Endothelial cell of umbilical vein (primary cell): Measurements from ENCODE around the gene CYBA. TPM values are rescaled to one million over a fixed set of nuclear protein-coding genes. Genes with fewer than 3 reads are reported as not detected.

Source experiments
- BruUV-seq: library from RNA; stranded (reverse); fragments of 400-500 nt; replicated peaks from 2 replicates; lab custom pipeline; 2021; lab: Mats Ljungman, UMichigan
- CTCF ChIA-PET: fragments of 300-600, 350-600 bp; sonication (Branson Sonifier 250); formaldehyde crosslinking; loops from one replicate; lab custom pipeline; 2021; ENCODE audit warnings: antibody characterized with exemption, inconsistent platforms; lab: Charles Lee
- POLR2A ChIA-PET: fragments of 300-600, 350-600 bp; sonication (Branson Sonifier 250); formaldehyde crosslinking; loops from one replicate; lab custom pipeline; 2021; ENCODE audit warnings: antibody characterized with exemption, inconsistent platforms; lab: Charles Lee
- DNase-seq: peaks from one replicate; pipeline ENCODE4 v3.0.0-alpha.2; 2011; ENCODE audit warnings: low read depth, low spot score
- FAIRE-seq: peaks from 2 replicates; lab custom pipeline; 2011; peaks lifted over from hg19 to GRCh38; lab: Jason Lieb, UNC
- H2AFZ ChIP-seq: 2 replicates; pipeline ENCODE4 v1.6.0; 2012; ENCODE audit warnings: low read depth, low read length, control low read depth, inconsistent platforms
- H3K27ac ChIP-seq: 2 replicates; pipeline ENCODE4 v1.5.1; 2011; ENCODE audit warnings: low read depth, mild to moderate bottlenecking, control low read depth, low read length, moderate library complexity; ENCODE audit not compliant: insufficient read depth
- H3K27me3 ChIP-seq, 2 experiments: 2 replicates each; pipeline versions ENCODE4 v1.6.0 to v1.6.1; 2011; ENCODE audit warnings: low read length in 2 of 2, mixed read lengths in 1 of 2; ENCODE audit not compliant: control insufficient read depth in 2 of 2, insufficient read depth in 2 of 2
- H3K36me3 ChIP-seq, 2 experiments: 2 replicates in 1 of 2; 3 replicates in 1 of 2; pipeline ENCODE4 v1.5.1; 2011; ENCODE audit warnings: low read length in 2 of 2, mild to moderate bottlenecking in 1 of 2, moderate library complexity in 1 of 2; ENCODE audit not compliant: control insufficient read depth in 2 of 2, insufficient read depth in 2 of 2; ENCODE audit errors: extremely low read depth in 1 of 2
- H3K4me1 ChIP-seq: 3 replicates; pipeline ENCODE4 v1.5.1; 2011; ENCODE audit warnings: mild to moderate bottlenecking, low read length; ENCODE audit not compliant: control insufficient read depth, insufficient read depth; ENCODE audit errors: extremely low read depth
- H3K4me2 ChIP-seq: 2 replicates; pipeline ENCODE4 v1.6.1; 2011; ENCODE audit warnings: low read length, control low read depth, mixed read lengths; ENCODE audit not compliant: insufficient read depth
- H3K4me3 ChIP-seq, 3 experiments: fragments of 200-600 bp in 1 of 3; sonication (generic), shearing (Covaris generic) in 1 of 3; replicated peaks in 1 of 3; 2 replicates each; pipeline ENCODE4 v1.5.1; 2011 to 2016; ENCODE audit warnings: control low read depth in 3 of 3, low read length in 3 of 3, mild to moderate bottlenecking in 2 of 3, inconsistent platforms in 1 of 3, low read depth in 1 of 3, moderate library complexity in 1 of 3; ENCODE audit not compliant: insufficient read depth in 1 of 3
- H3K79me2 ChIP-seq: 2 replicates; pipeline ENCODE4 v1.6.0; 2012; ENCODE audit warnings: low read length, inconsistent platforms; ENCODE audit not compliant: control insufficient read depth, insufficient read depth
- H3K9ac ChIP-seq: replicated peaks from 2 replicates; pipeline ENCODE3; 2011; ENCODE audit warnings: low read length, control low read depth; ENCODE audit not compliant: insufficient read depth; ENCODE audit errors: extremely low read depth
- H3K9me1 ChIP-seq: replicated peaks from 3 replicates; pipeline ENCODE4 v1.6.0; 2011; ENCODE audit warnings: mild to moderate bottlenecking, low read length; ENCODE audit not compliant: control insufficient read depth, insufficient read depth; ENCODE audit errors: extremely low read depth
- H3K9me3 ChIP-seq: replicated peaks from 2 replicates; pipeline ENCODE4 v1.5.1; 2012; ENCODE audit warnings: low read length, inconsistent platforms; ENCODE audit not compliant: control insufficient read depth, insufficient read depth
- H4K20me1 ChIP-seq: replicated peaks from 2 replicates; pipeline ENCODE3; 2011; ENCODE audit warnings: mild to moderate bottlenecking, low read length; ENCODE audit not compliant: control insufficient read depth, insufficient read depth; ENCODE audit errors: extremely low read depth
- CTCF ChIP-seq, 2 donors: IDR thresholded peaks; 1 replicate in 1 of 2; 2 replicates in 1 of 2; pipeline ENCODE4 v1.5.1; 2011; ENCODE audit warnings: low read length in 2 of 2, mild to moderate bottlenecking in 2 of 2, moderate library complexity in 2 of 2, control low read depth in 1 of 2, inconsistent platforms in 1 of 2, low read depth in 1 of 2; ENCODE audit not compliant: insufficient read depth in 1 of 2; ENCODE audit errors: extremely low read depth in 1 of 2
- EZH2 ChIP-seq: IDR thresholded peaks from 2 replicates; pipeline ENCODE4 v1.6.1; 2012; ENCODE audit warnings: borderline replicate concordance, low read depth, mild to moderate bottlenecking, moderate library complexity, low read length, inconsistent platforms; ENCODE audit not compliant: severe bottlenecking
- FOS ChIP-seq: IDR thresholded peaks from 2 replicates; pipeline ENCODE4 v1.6.1; 2011; ENCODE audit warnings: mild to moderate bottlenecking, low read length, moderate library complexity, borderline replicate concordance; ENCODE audit not compliant: insufficient read depth
- GATA2 ChIP-seq: IDR thresholded peaks from 2 replicates; pipeline ENCODE4 v1.7.0; 2011; ENCODE audit warnings: low read depth, mild to moderate bottlenecking, moderate library complexity, mixed read lengths, low read length; ENCODE audit not compliant: insufficient read length, insufficient read depth
- JUN ChIP-seq: IDR thresholded peaks from 2 replicates; pipeline ENCODE4 v1.6.1; 2011; ENCODE audit warnings: borderline replicate concordance, low read depth; ENCODE audit not compliant: insufficient read length, insufficient read depth
- MAX ChIP-seq: IDR thresholded peaks from 2 replicates; pipeline ENCODE4 v1.6.1; 2011; ENCODE audit not compliant: insufficient read depth, insufficient read length
- MYC ChIP-seq: IDR thresholded peaks from one replicate; pipeline ENCODE4 v1.6.1; 2011; ENCODE audit warnings: mild to moderate bottlenecking, low read depth, low read length
- POLR2A ChIP-seq: IDR thresholded peaks from 2 replicates; pipeline ENCODE4 v1.6.1; 2012; ENCODE audit warnings: low read depth, mild to moderate bottlenecking, control low read depth, low read length
- POLR2AphosphoS5 ChIP-seq: IDR thresholded peaks from 2 replicates; pipeline ENCODE4 v1.6.1; 2012; ENCODE audit warnings: low read depth, mild to moderate bottlenecking, control low read depth, low read length, moderate library complexity; ENCODE audit not compliant: insufficient read depth
- dilution Hi-C: fragments of 300-500 bp; cut with MboI; formaldehyde crosslinking; loops from one replicate; pipeline ENCODE4 v1.15.0; 2019; ENCODE audit warnings: low sequenced_read_pairs; ENCODE audit not compliant: extremely low pct_ligation_motif_present
- intact Hi-C: fragments of 100-400 bp; cut with micrococcal nuclease; formaldehyde crosslinking; loops from one replicate; pipeline ENCODE4 v1.10.0; 2022
- polyA plus RNA-seq, 4 experiments: library from polyadenylated mRNA; depleted of rRNA in 3 of 4; stranded (reverse) in 3 of 4; unstranded in 1 of 4; fragments of >200 nt; gene quantifications; 2 replicates each; pipeline versions ENCODE4 v1.2.1 to v1.2.3, GENCODE V29; 2011 to 2012; ENCODE audit warnings: missing spikeins in 1 of 4
- total RNA-seq: library from RNA; stranded (reverse); gene quantifications from 2 replicates; pipeline ENCODE4 v1.2.3, GENCODE V29; 2021

Gene CYBA
- total and polyA plus RNA-seq, 2 donors (not counting 3 experiments of a cell fraction or from before 2014, with no cell fraction given), result 37.0 to 77.3 TPM

GRCh38 chr16:88631920-88632586 is 18.8 kb downstream of the CYBA start:
- no peaks in the 10 kb centered on the region for H3K9me3 ChIP-seq
- no peaks in the 10 kb centered on the region for H3K27me3 ChIP-seq
- BruUV-seq, result no TSS peak
- peaks cover 8% of the 10 kb centered on the region for H3K4me1 ChIP-seq
- peaks cover 2 to 16% of the 10 kb centered on the region in 2 experiments for H3K36me3 ChIP-seq
- H3K9me1 ChIP-seq, result no peaks in the 10 kb centered on the region
- H3K4me2 ChIP-seq, result no peak overlapping the region
- no peak overlapping the region for H3K27ac ChIP-seq
- H2AFZ ChIP-seq, result no peak overlapping the region
- FAIRE-seq (no peak), DNase-seq (no peak)
- H3K9ac ChIP-seq, result no peak overlapping the region
- POLR2A ChIA-PET, result no interaction called here
- dilution Hi-C loops, result no loop called here
- H3K4me3 ChIP-seq, result no peak overlapping the region
- CTCF ChIA-PET, result no interaction called here
- intact Hi-C loops, result no loop called here
- no peaks in the 10 kb centered on the region for H4K20me1 ChIP-seq
- no peak for TF ChIP-seq CTCF (IDR thresholded peaks at IDR 0.05; ENCODE audit: extremely low read depth in 1 of 2, insufficient read depth in 1 of 2, low read depth in 1 of 2, low read length in 2 of 2)
- TF ChIP-seq MAX, result no peak
- no peak for TF ChIP-seq MYC
- TF ChIP-seq POLR2AphosphoS5, result no peak
- TF ChIP-seq GATA2, result no peak
- no peak for TF ChIP-seq EZH2
- no peak for TF ChIP-seq POLR2A
- no peak for TF ChIP-seq JUN
- TF ChIP-seq FOS, result no peak
- no peaks in the 10 kb centered on the region for H3K79me2 ChIP-seq
